Fibroblast of lung (primary cell): ENCODE data around the gene SLC38A8. TPM values are rescaled to one million over a fixed set of nuclear protein-coding genes. Genes with fewer than 3 reads are reported as not detected.

Experiments
- DNase-seq, 2 donors: peaks; one replicate each; pipeline versions ENCODE4 v3.0.0 to v3.0.0-alpha.2; 2010; ENCODE audit warnings: low read depth in 2 of 2
- H2AFZ ChIP-seq: 2 replicates; pipeline ENCODE4 v1.5.1; 2012; ENCODE audit warnings: low read length, control low read depth, inconsistent platforms
- H3K27ac ChIP-seq: 2 replicates; pipeline ENCODE4 v1.5.1; 2011; ENCODE audit warnings: low read length, control low read depth; ENCODE audit not compliant: insufficient read depth
- H3K27me3 ChIP-seq: 2 replicates; pipeline ENCODE4 v1.5.1; 2011; ENCODE audit warnings: mild to moderate bottlenecking, low read length; ENCODE audit not compliant: control insufficient read depth, insufficient read depth
- H3K36me3 ChIP-seq: 2 replicates; pipeline ENCODE4 v1.5.1; 2011; ENCODE audit warnings: low read length; ENCODE audit not compliant: control insufficient read depth, insufficient read depth
- H3K4me1 ChIP-seq: 2 replicates; pipeline ENCODE4 v1.5.1; 2011; ENCODE audit warnings: low read length; ENCODE audit not compliant: control insufficient read depth, insufficient read depth; ENCODE audit errors: extremely low read depth
- H3K4me2 ChIP-seq: 2 replicates; pipeline ENCODE4 v1.5.1; 2011; ENCODE audit warnings: low read length, control low read depth; ENCODE audit not compliant: insufficient read depth; ENCODE audit errors: extremely low read depth
- H3K4me3 ChIP-seq, 4 experiments: fragments of 200-600 bp in 1 of 4; sonication (generic) in 1 of 4; replicated peaks in 1 of 4; 2 replicates each; pipeline ENCODE4 v1.5.1; 2011 to 2016; ENCODE audit warnings: low read length in 4 of 4, low read depth in 3 of 4, mild to moderate bottlenecking in 3 of 4, control low read depth in 2 of 4, inconsistent platforms in 1 of 4, mixed read lengths in 1 of 4; ENCODE audit not compliant: insufficient read depth in 1 of 4; ENCODE audit errors: control extremely low read depth in 1 of 4
- H3K79me2 ChIP-seq: 2 replicates; pipeline ENCODE4 v1.5.1; 2012; ENCODE audit warnings: mild to moderate bottlenecking, low read length, inconsistent platforms; ENCODE audit not compliant: control insufficient read depth, insufficient read depth
- H3K9ac ChIP-seq: 2 replicates; pipeline ENCODE4 v1.5.1; 2011; ENCODE audit warnings: mild to moderate bottlenecking, low read length, control low read depth; ENCODE audit not compliant: insufficient read depth
- H3K9me3 ChIP-seq: 2 replicates; pipeline ENCODE4 v1.5.1; 2012; ENCODE audit warnings: low read depth, low read length; ENCODE audit not compliant: control insufficient read depth, insufficient read depth
- H4K20me1 ChIP-seq: 2 replicates; pipeline ENCODE4 v1.5.1; 2011; ENCODE audit warnings: low read length; ENCODE audit not compliant: control insufficient read depth, insufficient read depth; ENCODE audit errors: extremely low read depth
- CTCF ChIP-seq, 2 donors: IDR thresholded peaks in 1 of 2; conservative IDR thresholded peaks in 1 of 2; 1 replicate in 1 of 2; 2 replicates in 1 of 2; pipeline ENCODE4 v1.5.1; 2011 to 2012; ENCODE audit warnings: low read length in 2 of 2, control low read depth in 1 of 2, inconsistent platforms in 1 of 2, low read depth in 1 of 2, mild to moderate bottlenecking in 1 of 2
- EZH2 ChIP-seq: IDR thresholded peaks from 2 replicates; pipeline ENCODE4 v1.5.1; 2012; ENCODE audit warnings: low read length, control low read depth, mild to moderate bottlenecking; ENCODE audit errors: missing control alignments
- polyA plus RNA-seq, 2 donors: library from polyadenylated mRNA; depleted of rRNA in 1 of 2; stranded (reverse) in 1 of 2; unstranded in 1 of 2; fragments of >200 nt; gene quantifications; 2 replicates each; pipeline ENCODE4 v1.2.1, GENCODE V29; 2011 to 2012; ENCODE audit warnings: missing spikeins in 1 of 2
- total RNA-seq: library from RNA; depleted of rRNA; stranded (reverse); fragments of >200 nt; gene quantifications from 2 replicates; pipeline ENCODE4 v1.2.1, GENCODE V29; 2014

The SLC38A8 gene
- total and polyA plus RNA-seq, 2 donors (not counting 1 experiment from before 2014, with no cell fraction given), result not detected

GRCh38 chr16:84054271-84054670 is 11.7 kb upstream of the SLC38A8 start:
- no peak for DNase-seq
- Histone ChIP-seq H4K20me1 (no peaks in the 10 kb centered on the region), H3K4me2 (no peak overlapping the region), H3K79me2 (no peaks in the 10 kb centered on the region), H3K4me1 (no peaks in the 10 kb centered on the region), H3K9ac (no peak overlapping the region), H3K9me3 (no peaks in the 10 kb centered on the region), H2AFZ (no peak overlapping the region), H3K4me3 (no peak overlapping the region), H3K36me3 (peaks cover 8% of the 10 kb centered on the region), H3K27me3 (no peaks in the 10 kb centered on the region), H3K27ac (no peak overlapping the region)
- TF ChIP-seq EZH2 (no peak), CTCF (conservative IDR thresholded peaks at IDR 0.05 in 1 of 2, IDR thresholded peaks at IDR 0.05 in 1 of 2; ENCODE audit: low read depth in 1 of 2, low read length in 2 of 2) (no peak)

- Histone ChIP-seq H3K36me3 (peaks cover 5% of the 10 kb centered on the region), H3K4me2 (no peak overlapping the region), H2AFZ (no peak overlapping the region), H3K9me3 (no peaks in the 10 kb centered on the region), H3K27ac (no peak overlapping the region), H3K4me3 (no peak overlapping the region), H4K20me1 (no peaks in the 10 kb centered on the region), H3K4me1 (no peaks in the 10 kb centered on the region), H3K79me2 (no peaks in the 10 kb centered on the region), H3K27me3 (no peaks in the 10 kb centered on the region), H3K9ac (no peak overlapping the region)
- DNase-seq, result no peak
- TF ChIP-seq EZH2 (no peak), CTCF (conservative IDR thresholded peaks at IDR 0.05 in 1 of 2, IDR thresholded peaks at IDR 0.05 in 1 of 2; ENCODE audit: low read depth in 1 of 2, low read length in 2 of 2) (no peak)
Observed at GRCh38 chr16:84053237-84053636, 10.6 kb upstream of the SLC38A8 start.

DNA sequence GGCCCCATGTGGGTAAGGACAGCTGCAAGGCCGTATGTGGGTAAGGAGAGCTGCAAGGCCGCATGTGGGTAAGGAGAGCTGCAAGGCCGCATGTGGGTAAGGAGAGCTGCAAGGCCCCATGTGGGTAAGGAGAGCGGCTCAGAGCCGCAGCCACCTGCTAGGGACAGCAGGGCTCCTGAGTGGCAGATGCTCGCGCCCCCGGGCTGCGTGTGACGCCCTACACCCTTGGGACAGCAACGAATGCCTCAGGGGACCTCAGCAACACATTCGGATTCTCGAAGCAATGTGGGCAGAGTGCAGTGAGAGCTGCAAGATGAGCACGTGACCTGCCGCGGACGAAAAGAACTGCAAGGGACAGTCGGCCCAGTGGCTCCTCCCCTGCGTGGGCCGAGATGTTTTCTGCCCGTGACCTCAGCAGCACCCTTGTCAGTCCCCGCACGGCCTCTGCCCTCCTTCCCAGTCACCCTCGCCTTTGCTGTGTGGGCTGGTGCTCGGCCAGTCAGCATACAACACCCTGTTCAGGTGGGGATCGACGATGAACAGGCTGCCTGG is 9.6 kb upstream of the SLC38A8 start:
- no peaks in the 10 kb centered on the region for H4K20me1 ChIP-seq
- H3K79me2 ChIP-seq, result no peaks in the 10 kb centered on the region
- DNase-seq, result no peak
- TF ChIP-seq EZH2 (no peak), CTCF (conservative IDR thresholded peaks at IDR 0.05 in 1 of 2, IDR thresholded peaks at IDR 0.05 in 1 of 2; ENCODE audit: low read depth in 1 of 2, low read length in 2 of 2) (no peak)
- H3K9ac ChIP-seq, result no peak overlapping the region
- no peak overlapping the region for H3K4me2 ChIP-seq
- peaks cover 3% of the 10 kb centered on the region for H3K36me3 ChIP-seq
- no peak overlapping the region for H2AFZ ChIP-seq
- H3K9me3 ChIP-seq, result no peaks in the 10 kb centered on the region
- no peak overlapping the region for H3K4me3 ChIP-seq
- no peaks in the 10 kb centered on the region for H3K27me3 ChIP-seq
- H3K27ac ChIP-seq, result no peak overlapping the region
- H3K4me1 ChIP-seq, result no peaks in the 10 kb centered on the region
